WERI-Rb-1 (cell line): ENCODE measurements around the gene MEF2C.

ENCODE experiments used
- DNase-seq: peaks from one replicate; pipeline ENCODE4 v3.0.0-alpha.2; 2020
- H3K27ac ChIP-seq: fragments of 250-450 bp; sonication (Bioruptor Pico); 2 replicates; pipeline ENCODE4 v1.5.1; 2020; ENCODE audit warnings: mild to moderate bottlenecking, moderate library complexity
- H3K27me3 ChIP-seq: fragments of 250-450 bp; sonication (Bioruptor Pico); 2 replicates; pipeline ENCODE4 v1.5.1; 2021; ENCODE audit warnings: mild to moderate bottlenecking, low read depth, moderate library complexity; ENCODE audit not compliant: insufficient read depth, severe bottlenecking
- H3K36me3 ChIP-seq: fragments of 250-450 bp; sonication (Bioruptor Pico); 2 replicates; pipeline ENCODE4 v1.5.1; 2020; ENCODE audit warnings: mild to moderate bottlenecking, moderate library complexity
- H3K4me3 ChIP-seq: 2 replicates; pipeline ENCODE4 v1.5.1; 2011; ENCODE audit warnings: low read depth, mild to moderate bottlenecking, control low read depth, low read length
- H3K9me3 ChIP-seq: fragments of 250-450 bp; sonication (Bioruptor Pico); 2 replicates; pipeline ENCODE4 v1.5.1; 2021; ENCODE audit warnings: mild to moderate bottlenecking, moderate library complexity; ENCODE audit not compliant: severe bottlenecking
- CTCF ChIP-seq: IDR thresholded peaks from 2 replicates; pipeline ENCODE4 v1.5.1; 2011; ENCODE audit warnings: low read depth, mild to moderate bottlenecking, control low read depth, inconsistent platforms, low read length

MEF2C gene

GRCh38 chr5:88886252-88886651 lies 3.3 kb upstream of the MEF2C start:
- Histone ChIP-seq H3K9me3 (no peaks in the 10 kb centered on the region), H3K4me3 (no peak overlapping the region), H3K36me3 (no peaks in the 10 kb centered on the region), H3K27ac (no peak overlapping the region), H3K27me3 (no peaks in the 10 kb centered on the region)
- TF ChIP-seq CTCF, result no peak
- no peak for DNase-seq

- H3K9me3 ChIP-seq, result no peaks in the 10 kb centered on the region
- no peaks in the 10 kb centered on the region for H3K27me3 ChIP-seq
- H3K27ac ChIP-seq, result no peak overlapping the region
- DNase-seq, result no peak
- TF ChIP-seq CTCF, result no peak
- H3K4me3 ChIP-seq, result no peak overlapping the region
- H3K36me3 ChIP-seq, result no peaks in the 10 kb centered on the region
Observed at GRCh38 chr5:88885002-88885401, 2.0 kb upstream of the MEF2C start.

DNA sequence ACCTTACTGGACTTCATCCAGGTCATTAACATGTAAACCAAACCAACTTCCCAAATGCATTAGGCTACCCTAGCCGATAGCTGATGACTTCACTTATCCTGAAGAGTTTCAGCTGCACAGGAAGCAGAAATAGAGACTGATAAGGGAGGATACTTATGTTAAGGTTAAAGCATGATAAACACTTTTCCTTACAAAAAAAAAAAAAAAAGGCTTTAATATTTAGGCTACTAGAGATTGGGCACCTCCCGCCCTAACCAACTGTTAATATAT lies 1.6 kb upstream of the MEF2C start:
- TF ChIP-seq CTCF, result no peak
- peak overlapping the region; percentile 73 for H3K4me3 ChIP-seq
- H3K36me3 ChIP-seq, result no peaks in the 10 kb centered on the region
- no peaks in the 10 kb centered on the region for H3K9me3 ChIP-seq
- H3K27ac ChIP-seq, result no peak overlapping the region
- no peak for DNase-seq
- H3K27me3 ChIP-seq, result no peaks in the 10 kb centered on the region

DNA sequence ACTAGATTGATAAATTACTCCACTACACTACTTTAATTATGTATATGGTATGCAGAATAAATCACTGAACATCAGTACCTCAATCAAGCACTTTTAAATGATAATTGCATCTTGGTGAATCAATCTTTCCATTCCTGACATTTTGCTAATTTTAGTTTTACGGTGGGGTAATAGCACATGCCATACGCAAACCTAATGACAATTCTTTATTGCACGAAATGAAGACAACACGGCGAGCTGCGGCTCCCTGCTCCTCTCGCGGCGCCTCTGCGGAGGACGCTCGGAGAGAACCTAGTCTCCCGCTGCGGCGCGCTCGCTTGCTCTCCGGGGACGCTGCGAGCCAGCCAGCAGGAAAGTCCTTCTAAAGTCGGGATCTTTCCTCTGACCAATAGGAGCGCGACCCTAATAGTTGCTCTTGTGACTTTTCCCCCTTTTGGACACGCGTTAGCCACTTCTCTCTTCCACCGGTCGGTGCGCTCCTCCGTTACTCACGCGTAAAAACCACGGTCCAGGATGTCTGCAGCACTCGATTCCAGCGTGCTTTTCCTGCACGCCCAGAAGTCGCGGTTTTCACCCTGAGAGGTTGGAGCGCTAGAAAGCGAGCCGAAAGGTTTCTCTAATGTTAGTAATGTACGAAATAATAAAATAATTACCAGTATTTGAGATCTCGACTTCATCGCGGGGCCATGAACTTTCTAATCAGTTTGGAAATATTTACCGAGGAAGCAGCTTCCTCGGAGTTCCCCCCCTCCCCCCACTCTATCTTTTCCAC lies 1.0 kb upstream of the MEF2C start:
- H3K27ac ChIP-seq, result peak overlapping the region; percentile 31; the same call in 1 of the 2 replicates
- H3K9me3 ChIP-seq, result no peaks in the 10 kb centered on the region
- peak overlapping the region; percentile 73 for H3K4me3 ChIP-seq
- H3K36me3 ChIP-seq, result no peaks in the 10 kb centered on the region
- TF ChIP-seq CTCF, result no peak
- no peaks in the 10 kb centered on the region for H3K27me3 ChIP-seq
- DNase-seq, result peak; percentile 38

DNA sequence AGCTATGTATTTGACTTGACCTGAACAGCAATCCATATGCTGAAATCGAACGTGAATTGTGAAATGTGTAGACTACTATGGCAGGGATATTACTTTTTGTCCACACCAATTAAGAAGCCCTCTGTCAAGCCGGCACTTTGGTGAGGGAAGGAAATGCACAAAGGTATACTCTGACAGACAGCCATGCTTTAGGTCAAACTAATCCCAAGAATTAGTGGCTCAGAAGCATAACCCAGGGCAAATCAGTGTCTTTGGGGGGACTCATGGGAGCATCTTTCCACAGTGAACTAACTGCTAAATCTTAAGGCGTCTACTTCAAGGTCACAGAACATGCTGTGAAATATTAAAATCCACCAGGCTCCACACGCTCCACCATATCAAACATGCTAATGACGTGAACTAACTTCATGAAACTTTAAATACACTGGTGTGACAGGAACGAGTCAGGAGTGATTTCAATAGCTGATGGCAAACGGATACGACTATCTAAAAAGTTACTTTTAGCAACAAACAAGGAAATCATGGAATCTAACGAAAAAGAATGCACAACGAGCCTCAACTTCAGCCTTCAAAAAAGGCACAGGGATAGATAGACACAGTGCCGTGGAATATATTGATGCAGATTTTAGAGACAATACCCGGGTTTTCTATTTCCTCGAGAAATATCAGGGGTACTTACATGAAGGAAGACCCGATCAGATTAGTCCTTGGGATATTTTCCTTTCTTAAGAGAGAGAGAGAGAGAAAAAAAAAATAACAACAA lies 527 bp downstream of the MEF2C start:
- no peak for TF ChIP-seq CTCF
- peak overlapping the region; percentile 73 for H3K4me3 ChIP-seq
- H3K9me3 ChIP-seq, result no peaks in the 10 kb centered on the region
- H3K36me3 ChIP-seq, result no peaks in the 10 kb centered on the region
- no peak overlapping the region for H3K27ac ChIP-seq
- H3K27me3 ChIP-seq, result no peaks in the 10 kb centered on the region
- DNase-seq, result no peak
